GM23338 (cell line): ENCODE results near the gene RELL2. TPM values are rescaled to one million over a fixed set of nuclear protein-coding genes. Genes with fewer than 3 reads are reported as not detected.
A peak's percentile ranks its signal among the peaks of the same experiment; 100 is the strongest.

Experiments used
- ATAC-seq: fragments of 200-7000 bp; cut with Tn5 transposase; 3 replicates; pipeline ENCODE4 v1.9.1; 2020
- DNase-seq: peaks from one replicate; pipeline ENCODE4 v3.0.0-alpha.2; 2015; ENCODE audit warnings: low spot score
- H2AFZ ChIP-seq: fragments of 200-600 bp; sonication (generic); 2 replicates; pipeline ENCODE4 v1.8.0; 2016; ENCODE audit warnings: antibody characterized with exemption, mild to moderate bottlenecking, moderate library complexity
- H3F3A ChIP-seq: fragments of 200-600 bp; sonication (generic); replicated peaks from 2 replicates; pipeline ENCODE4 v1.8.0; 2017; ENCODE audit warnings: antibody characterized with exemption, mixed run types, low read depth
- H3K27ac ChIP-seq: fragments of 200-600 bp; sonication (generic); 2 replicates; pipeline ENCODE4 v1.6.1; 2016; ENCODE audit warnings: low read depth
- H3K27me3 ChIP-seq: fragments of 200-600 bp; sonication (generic); 2 replicates; pipeline ENCODE4 v1.8.0; 2016; ENCODE audit warnings: mild to moderate bottlenecking, mixed run types, moderate library complexity; ENCODE audit not compliant: insufficient read depth
- H3K36me3 ChIP-seq: fragments of 200-600 bp; sonication (generic); 2 replicates; pipeline ENCODE4 v1.8.0; 2016; ENCODE audit warnings: mild to moderate bottlenecking; ENCODE audit not compliant: insufficient read depth
- H3K4me1 ChIP-seq: fragments of 200-600 bp; sonication (generic); 2 replicates; pipeline ENCODE4 v1.8.0; 2016; ENCODE audit warnings: mild to moderate bottlenecking, moderate library complexity; ENCODE audit not compliant: insufficient read depth
- H3K4me2 ChIP-seq: fragments of 200-600 bp; sonication (generic); 2 replicates; pipeline ENCODE4 v1.7.1; 2017; ENCODE audit warnings: mixed run types
- H3K4me3 ChIP-seq: fragments of 200-600 bp; sonication (generic); 2 replicates; pipeline ENCODE4 v1.6.1; 2016; ENCODE audit warnings: mixed run types
- H3K79me2 ChIP-seq: fragments of 200-600 bp; sonication (generic); replicated peaks from 2 replicates; pipeline ENCODE4 v1.8.0; 2017; ENCODE audit warnings: mild to moderate bottlenecking; ENCODE audit not compliant: insufficient read depth
- H3K9me2 ChIP-seq: fragments of 200-600 bp; sonication (generic); 2 replicates; pipeline ENCODE4 v1.8.0; 2017; ENCODE audit not compliant: insufficient read depth
- H4K20me1 ChIP-seq: fragments of 200-600 bp; sonication (generic); replicated peaks from 2 replicates; pipeline ENCODE4 v1.8.0; 2017; ENCODE audit warnings: mild to moderate bottlenecking; ENCODE audit not compliant: insufficient read depth
- H3K27ac Mint-ChIP-seq: 2 replicates; pipeline ENCODE4 v1.8.0; 2020; ENCODE audit warnings: inconsistent platforms, mild to moderate bottlenecking, moderate library complexity, mixed read lengths
- H3K27me3 Mint-ChIP-seq: 3 replicates; pipeline ENCODE4 v1.8.0; 2022; ENCODE audit warnings: low read depth, mild to moderate bottlenecking, moderate library complexity, mixed read lengths, inconsistent platforms; ENCODE audit not compliant: insufficient read depth, poor library complexity
- H3K36me3 Mint-ChIP-seq: 3 replicates; pipeline ENCODE4 v1.8.0; 2021; ENCODE audit warnings: low read depth, mild to moderate bottlenecking, inconsistent platforms, moderate library complexity, mixed read lengths
- H3K4me1 Mint-ChIP-seq: 3 replicates; pipeline ENCODE4 v1.8.0; 2020; ENCODE audit warnings: mild to moderate bottlenecking, inconsistent platforms, mixed read lengths
- H3K4me3 Mint-ChIP-seq: 3 replicates; pipeline ENCODE4 v1.8.0; 2021; ENCODE audit warnings: moderate library complexity, mild to moderate bottlenecking, inconsistent platforms, mixed read lengths
- H3K9me3 Mint-ChIP-seq: 3 replicates; pipeline ENCODE4 v1.8.0; 2020; ENCODE audit warnings: moderate library complexity, mild to moderate bottlenecking, inconsistent platforms, mixed read lengths
- CTCF ChIP-seq, 2 experiments: fragments of 200-600 bp in 1 of 2; sonication (generic) in 1 of 2; conservative IDR thresholded peaks; 2 replicates each; pipeline versions ENCODE4 v1.5.1 to v1.6.1; 2016 to 2017; ENCODE audit warnings: antibody characterized with exemption in 2 of 2, low read depth in 2 of 2, mild to moderate bottlenecking in 2 of 2, moderate library complexity in 1 of 2
- ETS1 ChIP-seq: IDR thresholded peaks from 2 replicates; pipeline ENCODE4 v1.6.1; 2016; ENCODE audit warnings: antibody characterized with exemption
- EZH2 ChIP-seq: fragments of 200-600 bp; sonication (generic); IDR thresholded peaks from one replicate; pipeline ENCODE4 v1.8.0; 2017; ENCODE audit warnings: antibody characterized with exemption, mild to moderate bottlenecking, low read depth; ENCODE audit not compliant: unreplicated experiment
- polyA plus RNA-seq: library from polyadenylated mRNA; unstranded; fragments of >200 nt; fragmentation: Nextera tagmentation; extraction: Ambion mirVana; gene quantifications from 2 replicates; pipeline ENCODE4 v1.2.1, GENCODE V29; 2016
- total RNA-seq: library from RNA; depleted of rRNA; stranded (reverse); fragments of >200 nt; shearing (Covaris generic); gene quantifications from 2 replicates; pipeline ENCODE4 v1.2.3, GENCODE V29; 2014

Gene RELL2
- total and polyA plus RNA-seq, 2 experiments from 2014 or later, result 20.4 to 30.6 TPM

DNA sequence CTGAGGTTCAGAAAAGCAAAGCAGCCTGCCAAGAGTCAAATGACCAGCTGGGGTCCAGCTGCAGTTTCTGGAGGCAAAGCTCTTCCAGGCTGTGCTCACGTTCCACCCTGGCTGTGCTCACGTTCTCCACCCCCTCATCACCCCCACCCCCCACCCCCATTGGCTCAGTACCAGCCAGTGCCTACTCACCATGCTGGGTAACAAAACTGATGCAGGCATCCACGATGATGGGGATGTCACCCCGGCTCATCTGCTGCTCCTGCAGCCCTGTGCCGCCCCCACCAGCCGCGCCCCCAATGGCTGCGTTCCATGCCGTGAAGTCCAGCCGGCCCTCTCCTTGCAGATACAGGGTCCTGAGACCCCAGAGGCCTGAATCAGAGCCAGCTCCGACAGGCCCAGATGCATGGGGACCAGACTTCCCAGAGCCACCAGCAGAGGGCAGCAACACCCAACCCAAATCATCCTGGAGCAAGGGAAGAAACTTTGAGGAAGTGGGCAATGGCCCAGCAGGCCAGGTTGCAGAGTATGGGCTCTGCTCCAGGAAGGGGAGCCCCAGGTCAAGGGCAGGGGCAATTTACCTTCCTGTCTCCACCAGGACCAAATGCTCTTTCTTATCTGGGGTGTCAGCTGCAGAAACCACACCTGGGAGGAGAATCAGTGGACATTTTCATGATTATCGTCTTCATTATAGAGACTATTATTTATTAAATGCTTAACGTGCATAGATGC is 28.1 kb downstream of the RELL2 start:
- no peaks in the 10 kb centered on the region for H3K9me3 Mint-ChIP-seq
- Histone ChIP-seq H3K4me2 (no peak overlapping the region), H3K4me3 (no peak overlapping the region), H3K27me3 (no peaks in the 10 kb centered on the region), H3K27ac (no peak overlapping the region), H3K36me3 (peaks cover 37% of the 10 kb centered on the region), H2AFZ (no peak overlapping the region), H4K20me1 (no peaks in the 10 kb centered on the region), H3K9me2 (no peaks in the 10 kb centered on the region), H3K4me1 (no peaks in the 10 kb centered on the region), H3F3A (0 out of 2 replicates have a peak, but pooled peaks cover 3% of the 10 kb centered on the region), H3K79me2 (no peaks in the 10 kb centered on the region)
- peaks cover 61% of the 10 kb centered on the region for H3K36me3 Mint-ChIP-seq
- ATAC-seq (peak; percentile 97), DNase-seq (peak; percentile 89)
- H3K4me3 Mint-ChIP-seq, result no peak overlapping the region
- peaks cover 14% of the 10 kb centered on the region for H3K4me1 Mint-ChIP-seq
- H3K27ac Mint-ChIP-seq, result no peak overlapping the region
- TF ChIP-seq EZH2, result no peak
- TF ChIP-seq CTCF (conservative IDR thresholded peaks at IDR 0.05; ENCODE audit: low read depth in 2 of 2), result peak; percentile 90 to 99
- peaks cover 11% of the 10 kb centered on the region for H3K27me3 Mint-ChIP-seq

DNA sequence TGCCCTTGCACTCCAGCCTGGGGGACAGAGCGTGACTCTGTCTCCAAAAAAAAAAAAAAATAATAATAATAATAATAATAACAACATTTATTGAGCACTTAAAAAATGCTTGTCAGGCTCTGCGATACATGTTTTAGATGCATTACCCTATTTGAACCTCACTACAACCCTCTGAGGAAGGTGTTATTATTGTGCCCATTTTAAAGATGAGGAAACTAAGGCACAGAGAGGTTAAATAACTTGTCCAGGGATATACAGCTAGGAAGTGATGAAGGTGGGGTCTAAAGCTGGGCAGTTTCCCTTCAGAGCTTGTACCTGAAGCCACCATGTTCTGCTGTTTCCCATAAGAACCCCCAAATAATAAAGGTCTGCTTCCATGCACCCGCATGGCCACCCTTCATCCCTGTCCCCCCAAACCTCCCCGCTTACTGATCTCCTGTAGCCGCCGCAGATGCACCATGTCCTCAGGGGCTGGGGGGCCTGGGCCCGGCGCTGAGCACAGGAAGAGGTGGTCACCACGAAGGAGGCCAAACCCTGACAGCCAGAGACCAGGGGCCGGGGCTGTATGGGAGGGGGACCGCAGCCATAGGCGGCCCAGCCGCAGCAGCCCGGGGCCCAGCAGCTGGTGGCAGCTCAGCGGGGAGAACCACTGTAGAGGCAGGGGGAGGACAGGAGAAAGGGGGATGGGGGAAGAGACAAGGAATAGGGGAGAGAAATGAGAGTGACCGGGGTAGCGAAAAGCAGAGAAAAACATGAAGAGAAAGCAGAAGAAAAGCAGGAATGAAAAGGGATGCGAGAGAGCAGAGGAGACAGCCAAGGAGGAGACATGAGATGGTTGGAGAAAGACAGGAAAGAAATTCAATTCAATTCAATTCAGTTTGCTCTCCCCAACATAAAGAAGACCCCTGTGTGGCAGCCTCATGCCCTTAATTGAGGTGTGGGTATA is 29.5 kb downstream of the RELL2 start:
- 0 out of 2 replicates have a peak, but pooled peaks cover 3% of the 10 kb centered on the region for H3F3A ChIP-seq
- no peaks in the 10 kb centered on the region for H3K27me3 ChIP-seq
- H3K27ac Mint-ChIP-seq, result no peak overlapping the region
- no peaks in the 10 kb centered on the region for H3K4me1 ChIP-seq
- TF ChIP-seq ETS1, result no peak
- H3K9me3 Mint-ChIP-seq, result no peaks in the 10 kb centered on the region
- H3K4me3 ChIP-seq, result no peak overlapping the region
- peaks cover 14% of the 10 kb centered on the region for H3K27me3 Mint-ChIP-seq
- H3K36me3 ChIP-seq, result peaks cover 29% of the 10 kb centered on the region
- H2AFZ ChIP-seq, result no peak overlapping the region
- H3K27ac ChIP-seq, result no peak overlapping the region
- no peaks in the 10 kb centered on the region for H3K79me2 ChIP-seq
- H3K4me3 Mint-ChIP-seq, result no peak overlapping the region
- no peak overlapping the region for H3K4me2 ChIP-seq
- no peak for DNase-seq
- H3K36me3 Mint-ChIP-seq, result peaks cover 61% of the 10 kb centered on the region
- no peaks in the 10 kb centered on the region for H3K9me2 ChIP-seq
- no peak for ATAC-seq
- peaks cover 14% of the 10 kb centered on the region for H3K4me1 Mint-ChIP-seq
- H4K20me1 ChIP-seq, result no peaks in the 10 kb centered on the region
